Natural killer cell (primary cell): ENCODE results near the gene WFDC6. TPM values are rescaled to one million over a fixed set of nuclear protein-coding genes. Genes with fewer than 3 reads are reported as not detected.

Experiments
- ATAC-seq, 3 donors: fragments of 150-1000 bp in 2 of 3; fragments of 200-7000 bp in 1 of 3; cut with Tn5 transposase; 1 replicate in 1 of 3; 2 replicates in 2 of 3; pipeline ENCODE4 v1.10.0; 2021; ENCODE audit warnings: mild to moderate bottlenecking in 2 of 3, moderate library complexity in 2 of 3
- DNase-seq, 2 donors: peaks; one replicate each; pipeline versions ENCODE4 v3.0.0 to v3.0.0-alpha.2; 2013 to 2021; ENCODE audit warnings: mixed read lengths in 1 of 2
- H3K27ac ChIP-seq: one replicate; pipeline ENCODE4 v1.5.1; 2013; ENCODE audit warnings: mild to moderate bottlenecking, low read length
- H3K27me3 ChIP-seq: one replicate; pipeline ENCODE4 v1.6.1; 2013; ENCODE audit warnings: low read length; ENCODE audit not compliant: control insufficient read depth, insufficient read depth
- H3K36me3 ChIP-seq: one replicate; pipeline ENCODE4 v1.6.1; 2013; ENCODE audit warnings: low read length; ENCODE audit not compliant: control insufficient read depth, insufficient read depth
- H3K4me1 ChIP-seq: one replicate; pipeline ENCODE4 v1.6.1; 2013; ENCODE audit warnings: low read length; ENCODE audit not compliant: control insufficient read depth, insufficient read depth
- H3K4me3 ChIP-seq: one replicate; pipeline ENCODE4 v1.5.1; 2013; ENCODE audit warnings: low read length
- H3K9me3 ChIP-seq: one replicate; pipeline ENCODE4 v1.6.1; 2013; ENCODE audit warnings: low read length; ENCODE audit not compliant: control insufficient read depth, insufficient read depth
- H3K27ac Mint-ChIP-seq, 2 donors: one replicate each; pipeline ENCODE4 v1.8.0; 2022; ENCODE audit warnings: mild to moderate bottlenecking in 2 of 2, mixed read lengths in 2 of 2, moderate library complexity in 1 of 2
- H3K27me3 Mint-ChIP-seq, 2 donors: one replicate each; pipeline ENCODE4 v1.8.0; 2022; ENCODE audit warnings: low read depth in 2 of 2, mixed read lengths in 2 of 2
- H3K36me3 Mint-ChIP-seq: one replicate; pipeline ENCODE4 v1.8.0; 2022; ENCODE audit warnings: mixed read lengths
- H3K4me1 Mint-ChIP-seq, 2 donors: one replicate each; pipeline ENCODE4 v1.8.0; 2022; ENCODE audit warnings: mixed read lengths in 2 of 2
- H3K4me3 Mint-ChIP-seq: one replicate; pipeline ENCODE4 v1.8.0; 2022; ENCODE audit warnings: mild to moderate bottlenecking, moderate library complexity, mixed read lengths
- H3K9me3 Mint-ChIP-seq, 2 donors: one replicate each; pipeline ENCODE4 v1.8.0; 2022; ENCODE audit warnings: mixed read lengths in 2 of 2
- WGBS: methylation state at CpG from one replicate; pipeline ENCODE4 v1.1.7; 2013; ENCODE audit warnings: missing lambda C conversion rate; ENCODE audit not compliant: insufficient coverage; 5-methylcytosine and 5-hydroxymethylcytosine counted together
- intact Hi-C: fragments of 100-400 bp; cut with micrococcal nuclease; formaldehyde crosslinking; loops from one replicate; pipeline ENCODE4 v1.14.2; 2022
- total RNA-seq, 4 donors: library from RNA; stranded (reverse); fragments of 120-200 nt in 1 of 4; gene quantifications; one replicate each; pipeline versions ENCODE4 v1.2.3 to v1.2.4, GENCODE V29; 2013 to 2022
- TF ChIP-seq, protein P1 (sequence below): fragments of 200-600 bp; IDR thresholded peaks from one replicate; pipeline ENCODE4 v1.8.0; 2022; ENCODE audit warnings: antibody characterized with exemption

The WFDC6 gene
- total RNA-seq, 3 donors from 2014 or later (not counting 1 experiment from before 2014, with no cell fraction given) = not detected

DNA sequence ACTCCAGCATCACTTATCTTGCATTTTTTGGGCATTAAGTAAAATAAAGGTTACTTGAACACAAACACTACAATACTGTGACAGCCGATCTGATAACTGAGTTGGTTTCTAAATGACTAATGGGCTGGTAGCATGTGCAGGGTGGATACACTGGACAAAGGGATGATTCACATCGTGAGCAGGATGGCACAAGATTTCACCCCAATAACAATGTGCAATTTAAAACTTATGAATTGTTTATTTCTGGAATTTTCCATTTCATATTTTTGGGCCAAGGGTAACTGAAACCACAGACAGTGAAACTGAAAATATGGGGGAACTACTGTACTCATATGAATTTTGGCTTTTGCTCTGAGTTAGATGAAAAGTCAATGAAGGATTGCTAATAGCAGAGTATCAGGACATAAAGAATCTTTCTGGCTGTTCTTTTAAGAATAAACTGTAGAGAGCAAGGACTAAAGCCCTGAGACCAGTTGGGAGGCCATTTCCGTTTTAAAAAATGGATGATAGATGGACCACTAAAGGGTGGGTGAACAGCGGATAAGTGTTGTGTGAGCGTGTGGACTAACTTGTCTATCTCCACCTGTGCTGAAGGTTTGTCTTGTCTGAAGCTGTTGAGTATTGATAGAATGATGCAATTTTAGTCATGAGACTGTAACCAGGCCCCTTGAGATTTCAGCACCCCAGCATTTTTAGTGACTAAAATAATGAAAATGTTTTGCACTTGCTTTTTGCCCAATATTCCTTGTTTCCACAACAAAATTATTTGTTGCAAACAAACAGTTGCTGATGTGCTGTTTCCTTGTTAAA is 32.1 kb downstream of the WFDC6 start:
- Histone ChIP-seq H3K27me3 (peaks cover 5% of the 10 kb centered on the region), H3K4me1 (no peaks in the 10 kb centered on the region), H3K27ac (no peak overlapping the region), H3K36me3 (no peaks in the 10 kb centered on the region), H3K4me3 (no peak overlapping the region), H3K9me3 (no peaks in the 10 kb centered on the region)
- Mint-ChIP-seq H3K9me3 (no peaks in the 10 kb centered on the region), H3K27ac (no peak overlapping the region), H3K4me1 (no peaks in the 10 kb centered on the region), H3K4me3 (no peak overlapping the region), H3K27me3 (peaks cover 20 to 41% of the 10 kb centered on the region in 2 donors), H3K36me3 (no peaks in the 10 kb centered on the region)
- WGBS = 80% methylated on average over 4 of the region's 5 CpGs
- no peak for DNase-seq
- intact Hi-C loops = no loop called here
- TF ChIP-seq, protein P1, sequence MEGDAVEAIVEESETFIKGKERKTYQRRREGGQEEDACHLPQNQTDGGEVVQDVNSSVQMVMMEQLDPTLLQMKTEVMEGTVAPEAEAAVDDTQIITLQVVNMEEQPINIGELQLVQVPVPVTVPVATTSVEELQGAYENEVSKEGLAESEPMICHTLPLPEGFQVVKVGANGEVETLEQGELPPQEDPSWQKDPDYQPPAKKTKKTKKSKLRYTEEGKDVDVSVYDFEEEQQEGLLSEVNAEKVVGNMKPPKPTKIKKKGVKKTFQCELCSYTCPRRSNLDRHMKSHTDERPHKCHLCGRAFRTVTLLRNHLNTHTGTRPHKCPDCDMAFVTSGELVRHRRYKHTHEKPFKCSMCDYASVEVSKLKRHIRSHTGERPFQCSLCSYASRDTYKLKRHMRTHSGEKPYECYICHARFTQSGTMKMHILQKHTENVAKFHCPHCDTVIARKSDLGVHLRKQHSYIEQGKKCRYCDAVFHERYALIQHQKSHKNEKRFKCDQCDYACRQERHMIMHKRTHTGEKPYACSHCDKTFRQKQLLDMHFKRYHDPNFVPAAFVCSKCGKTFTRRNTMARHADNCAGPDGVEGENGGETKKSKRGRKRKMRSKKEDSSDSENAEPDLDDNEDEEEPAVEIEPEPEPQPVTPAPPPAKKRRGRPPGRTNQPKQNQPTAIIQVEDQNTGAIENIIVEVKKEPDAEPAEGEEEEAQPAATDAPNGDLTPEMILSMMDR = no peak
- no peak for ATAC-seq

- Histone ChIP-seq H3K27me3 (peaks cover 5% of the 10 kb centered on the region), H3K4me3 (no peak overlapping the region), H3K27ac (no peak overlapping the region), H3K9me3 (no peaks in the 10 kb centered on the region), H3K36me3 (no peaks in the 10 kb centered on the region), H3K4me1 (no peaks in the 10 kb centered on the region)
- intact Hi-C loops = no loop called here
- Mint-ChIP-seq H3K4me1 (no peaks in the 10 kb centered on the region), H3K9me3 (no peaks in the 10 kb centered on the region), H3K27me3 (peaks cover 19 to 41% of the 10 kb centered on the region in 2 donors), H3K36me3 (no peaks in the 10 kb centered on the region), H3K27ac (no peak overlapping the region), H3K4me3 (no peak overlapping the region)
- no peak for DNase-seq
- TF ChIP-seq, protein P1 = no peak
- WGBS = 70% methylated on average over 2 of the region's 2 CpGs
- ATAC-seq = no peak
Observed at GRCh38 chr20:45506398-45506797, 32.9 kb downstream of the WFDC6 start.

- peaks cover 14 to 48% of the 10 kb centered on the region in 2 donors for H3K27me3 Mint-ChIP-seq
- no peaks in the 10 kb centered on the region for H3K4me1 Mint-ChIP-seq
- no peak for ATAC-seq
Observed at GRCh38 chr20:45503403-45503802, 35.9 kb downstream of the WFDC6 start.

More at GRCh38 chr20:45503403-45503802, 35.9 kb downstream of the WFDC6 start:
- Histone ChIP-seq H3K4me3 (no peak overlapping the region), H3K36me3 (no peaks in the 10 kb centered on the region), H3K9me3 (no peaks in the 10 kb centered on the region), H3K27me3 (peaks cover 7% of the 10 kb centered on the region), H3K4me1 (no peaks in the 10 kb centered on the region), H3K27ac (no peak overlapping the region)
- Mint-ChIP-seq H3K9me3 (no peaks in the 10 kb centered on the region), H3K36me3 (no peaks in the 10 kb centered on the region), H3K4me3 (no peak overlapping the region), H3K27ac (no peak overlapping the region)
- DNase-seq = no peak
- WGBS = 20% methylated on average over 1 of the region's 2 CpGs
- TF ChIP-seq, protein P1 = no peak
- intact Hi-C loops = no loop called here
